NCI-H2196 treated with DMSO at 0.1 percent for 48 hours (cell line): Measurements from ENCODE around the gene MILR1.
"Not testable (repeated sequence)": the region's sequence is repeated elsewhere in the genome, so short reads cannot be mapped to it uniquely, and the experiment has no call there.

Source experiments
- DNase-seq: peaks from one replicate; lab custom pipeline; 2025; ENCODE audit not compliant: unreplicated experiment; lab: John Stamatoyannopoulos, UW

Gene MILR1

GRCh38 chr17:64470625-64471024, 21.7 kb downstream of the MILR1 start:
- DNase-seq: no peak

GRCh38 chr17:64471440-64471839, 22.5 kb downstream of the MILR1 start:
- DNase-seq: no peak

DNA sequence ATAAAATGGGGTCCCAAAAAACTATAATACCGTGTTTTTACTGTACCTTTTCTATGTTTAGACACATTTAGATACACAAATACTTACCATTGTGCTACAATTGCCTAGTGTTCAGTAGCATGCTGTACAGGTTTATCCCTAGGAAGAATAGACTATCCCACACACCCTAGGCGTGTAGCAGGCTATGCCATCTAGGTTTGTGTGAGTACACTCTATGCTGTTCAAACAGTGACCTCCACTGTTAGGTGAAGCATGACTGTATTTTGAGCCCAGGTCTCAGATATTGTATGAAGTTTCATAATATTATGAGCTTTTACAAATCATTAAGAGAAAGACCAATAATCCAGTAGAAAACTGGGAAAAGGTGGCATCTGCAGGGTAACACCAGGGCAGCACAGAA, 23.6 kb downstream of the MILR1 start:
- no peak for DNase-seq

DNA sequence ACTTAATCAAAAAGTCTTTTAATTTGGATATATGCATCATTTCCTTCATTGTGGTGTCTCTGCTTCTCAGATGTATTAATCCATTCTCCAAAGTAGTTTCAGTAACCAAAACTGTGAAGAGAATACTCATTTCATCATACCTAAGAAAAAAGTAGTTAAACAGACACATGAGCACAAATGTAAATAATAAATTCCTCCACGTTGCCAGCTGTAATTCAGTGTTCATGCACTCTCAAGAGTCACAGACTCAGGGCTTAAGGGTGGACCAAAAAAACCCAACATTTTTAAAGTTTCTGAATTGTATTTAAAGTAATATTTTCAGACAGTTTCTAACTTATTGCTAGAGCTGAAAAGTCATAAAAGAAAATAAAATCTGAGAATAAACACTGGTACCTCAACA, 28.9 kb downstream of the MILR1 start:
- DNase-seq: no peak

DNA sequence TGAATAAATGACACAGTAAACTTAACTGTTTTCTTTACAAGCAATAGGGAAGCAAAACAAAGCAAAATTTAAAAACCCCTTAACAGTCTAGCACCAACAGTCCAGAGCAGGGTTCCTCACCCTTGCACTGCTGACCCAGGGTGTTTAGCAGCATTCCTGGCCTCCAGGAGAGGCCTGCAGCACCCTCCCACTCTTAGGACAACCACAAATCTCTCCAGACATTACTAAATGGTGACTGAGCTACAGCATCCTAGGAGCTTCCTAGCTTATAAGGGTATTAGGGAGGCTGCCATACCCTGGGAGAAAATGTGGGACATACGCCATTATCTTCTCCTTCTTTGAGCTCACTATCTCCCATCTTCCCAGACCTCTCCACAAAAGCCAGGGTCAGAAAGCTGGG, 32.0 kb downstream of the MILR1 start:
- no peak for DNase-seq

DNA sequence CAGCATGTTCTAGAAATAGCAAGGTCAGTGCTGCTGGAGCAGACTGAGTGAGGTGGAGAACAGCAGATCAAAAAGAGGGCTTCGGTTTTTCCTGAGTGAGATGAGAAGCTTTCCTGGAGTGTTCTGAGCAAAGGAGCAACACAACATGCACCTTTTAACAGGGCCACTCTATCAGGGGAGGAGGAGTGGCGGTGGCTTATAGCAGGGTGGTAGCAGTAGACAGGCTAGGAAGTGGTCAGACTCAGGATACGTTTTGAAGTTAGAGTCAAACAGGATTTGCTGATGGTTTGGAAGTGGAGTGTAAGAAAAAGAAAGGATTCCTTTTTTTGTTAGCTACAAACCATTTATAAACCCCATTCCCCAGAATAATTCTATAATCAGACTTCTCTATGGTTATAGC, 35.5 kb downstream of the MILR1 start:
- no peak for DNase-seq

DNA sequence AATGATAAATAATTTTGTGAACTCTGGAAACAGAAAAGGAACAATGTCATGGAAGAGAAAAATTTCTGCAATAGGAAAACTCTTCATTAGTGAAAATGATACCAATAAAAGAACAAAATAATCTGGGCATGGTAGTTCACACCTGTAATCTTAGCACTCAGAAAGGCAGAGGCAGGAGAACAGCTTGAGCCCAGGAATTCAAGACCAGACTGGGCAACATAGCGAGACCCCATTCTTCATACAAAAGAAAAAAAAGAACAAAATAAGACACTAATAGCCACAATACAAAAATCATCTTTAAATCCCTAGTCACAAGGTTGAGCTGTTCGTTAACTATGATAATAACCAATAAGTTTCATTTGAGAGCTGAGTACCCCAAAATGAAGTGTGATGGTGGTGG, 39.4 kb downstream of the MILR1 start:
- DNase-seq: no peak

DNA sequence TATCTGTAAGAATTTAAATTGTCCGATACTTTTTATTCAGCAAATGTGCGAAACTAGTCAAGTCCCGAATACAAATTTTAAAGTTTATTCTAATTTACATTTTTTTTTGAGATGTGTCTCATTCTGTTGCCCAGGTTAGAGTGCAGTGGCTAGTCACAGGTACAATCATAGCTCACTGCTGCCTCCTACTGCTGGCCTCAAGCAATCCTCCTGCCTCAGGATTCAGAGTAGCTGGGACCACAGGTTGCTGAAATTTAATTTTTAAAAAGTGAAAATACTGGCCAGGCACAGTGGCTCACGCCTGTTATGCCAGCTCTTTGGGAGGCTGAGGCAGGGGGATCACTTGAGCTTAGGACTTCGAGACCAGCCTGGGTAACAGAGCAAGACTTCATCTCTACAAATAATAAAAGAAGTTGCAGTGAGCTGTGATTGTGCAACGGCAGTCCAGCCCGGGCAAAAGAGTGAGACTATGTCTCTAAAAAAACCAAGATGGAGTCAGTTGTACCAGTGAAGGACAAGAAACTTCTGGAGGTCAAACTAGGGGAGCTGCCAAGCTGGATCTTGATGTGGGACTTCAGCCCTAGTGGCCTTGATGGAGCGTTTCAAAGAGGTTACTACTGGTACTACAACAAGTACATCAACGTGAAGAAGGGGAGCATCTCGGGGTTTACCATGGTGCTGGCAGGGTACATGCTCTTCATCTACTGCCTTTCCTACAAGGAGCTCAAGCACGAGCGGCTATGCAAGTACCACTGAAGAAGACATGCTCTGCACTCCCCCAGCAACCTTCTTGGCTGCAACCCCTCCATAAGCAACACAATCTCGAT, 42.3 kb downstream of the MILR1 start:
- no peak for DNase-seq

DNA sequence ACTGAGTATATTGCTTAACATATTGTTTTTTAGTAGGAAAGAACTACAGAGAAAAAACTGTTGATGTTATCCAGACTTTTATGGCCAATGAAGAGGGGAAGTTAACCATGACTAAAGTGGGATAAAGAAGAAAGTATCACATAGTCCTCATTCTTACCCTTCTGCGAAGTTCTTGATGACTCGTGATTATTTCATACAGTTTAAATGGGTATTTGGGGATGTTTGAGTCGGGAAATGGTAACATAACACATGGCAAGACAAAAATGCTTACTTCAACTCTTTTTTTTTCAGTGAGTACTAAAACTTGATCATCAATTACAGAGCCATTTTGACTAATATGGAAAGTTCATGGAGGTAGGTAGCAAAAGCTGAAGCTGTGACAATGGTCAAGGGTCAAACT, 43.1 kb downstream of the MILR1 start:
- DNase-seq: no peak

- no peak for DNase-seq
Observed at GRCh38 chr17:64492481-64493109, 43.7 kb downstream of the MILR1 start.

DNA sequence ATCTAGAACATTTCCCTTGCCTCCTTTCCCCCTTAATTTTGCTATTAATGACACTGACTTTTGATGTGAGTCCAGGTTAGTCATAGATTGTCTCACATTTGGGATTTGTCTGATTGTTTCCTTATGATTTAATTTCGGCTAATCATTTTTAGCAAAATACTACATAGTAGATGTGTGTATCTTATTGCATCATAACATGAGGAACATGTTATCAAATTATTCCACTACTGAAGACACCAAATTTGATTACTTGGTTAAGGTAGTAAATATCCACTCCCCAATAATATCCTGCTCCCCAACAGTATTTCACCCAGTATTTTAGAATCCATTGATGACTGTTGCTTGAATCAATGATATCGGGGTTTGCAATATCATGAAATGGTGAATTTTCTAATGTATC, 45.2 kb downstream of the MILR1 start:
- DNase-seq: no peak

GRCh38 chr17:64495300-64495699, 46.4 kb downstream of the MILR1 start:
- DNase-seq: not testable (repeated sequence)

DNA sequence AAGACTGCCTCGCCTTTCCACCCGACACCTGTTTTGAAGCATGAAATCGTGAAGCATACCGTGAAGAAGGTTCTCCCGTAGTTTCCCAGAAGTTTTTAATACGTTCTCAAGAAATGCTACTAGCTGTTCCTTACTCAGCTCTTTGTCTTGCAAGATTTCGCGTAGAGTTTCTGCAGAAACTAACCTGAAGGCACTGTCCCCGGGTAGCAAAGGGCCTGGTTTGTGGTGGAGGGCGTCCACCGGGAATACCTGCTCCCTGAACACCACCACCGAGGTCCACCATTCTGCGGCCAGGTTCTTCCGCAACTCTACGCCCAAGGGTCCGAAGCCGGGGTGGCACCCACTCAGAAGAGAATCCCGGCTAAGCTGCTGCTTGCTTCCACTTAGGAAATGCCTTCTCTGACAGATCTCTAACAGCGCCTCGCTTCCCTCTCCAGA, 47.5 kb downstream of the MILR1 start:
- no peak for DNase-seq

GRCh38 chr17:64496786-64497564, 48.1 kb downstream of the MILR1 start, which contains the start of gene POLG2:
TSS of gene POLG2 (minus strand) at chr17:64497054. CDS start at chr17:64496968, 86 bp downstream.
- peak; percentile 66 for DNase-seq

- no peak for DNase-seq
Observed at GRCh38 chr17:64497565-64498035, 48.7 kb downstream of the MILR1 start.

DNA sequence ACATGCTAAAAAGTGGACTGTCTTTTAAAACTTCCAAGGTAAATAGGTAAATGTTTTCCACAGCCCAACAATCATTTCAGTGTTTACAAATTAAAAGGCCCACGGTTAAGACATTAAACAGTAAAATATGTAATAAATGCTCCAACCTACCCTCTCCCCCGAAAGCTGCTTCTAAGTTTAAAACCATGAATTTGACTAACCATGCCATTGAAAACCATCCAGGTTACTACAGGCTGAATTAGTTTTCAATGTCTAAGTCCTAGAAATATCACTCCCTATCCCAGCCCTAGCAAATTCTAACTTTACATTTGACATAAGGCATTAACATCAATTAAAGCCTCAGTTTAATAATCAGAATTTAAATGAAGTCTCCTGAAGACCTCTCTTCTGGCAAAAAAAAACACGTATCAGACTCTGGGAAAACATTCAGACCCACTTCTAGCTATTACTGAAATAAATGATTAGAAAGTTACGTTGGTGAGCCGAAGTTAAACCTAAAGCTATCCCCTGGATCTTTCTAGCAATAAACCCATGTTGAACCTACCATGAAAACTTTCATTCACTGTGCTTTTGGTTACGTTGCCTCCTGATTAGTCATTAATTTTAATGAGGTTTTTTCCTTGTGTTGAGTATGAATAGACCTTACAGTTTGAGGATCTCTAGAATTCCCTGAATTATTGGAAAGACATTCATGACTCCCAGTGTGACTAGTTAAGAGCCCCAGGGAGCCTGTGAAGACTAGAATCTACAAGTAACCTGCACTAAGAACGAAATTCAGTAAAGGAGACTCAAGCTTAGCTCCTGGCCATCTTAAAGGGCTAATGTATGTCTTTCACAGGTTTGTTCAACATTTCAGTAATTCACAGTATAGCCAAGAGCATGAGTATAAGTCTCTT, 49.6 kb downstream of the MILR1 start:
- no peak for DNase-seq

- no peak for DNase-seq
Observed at GRCh38 chr17:64499805-64500486, 51.0 kb downstream of the MILR1 start.

- no peak for DNase-seq
Observed at GRCh38 chr17:64500487-64500859, 51.6 kb downstream of the MILR1 start.

DNA sequence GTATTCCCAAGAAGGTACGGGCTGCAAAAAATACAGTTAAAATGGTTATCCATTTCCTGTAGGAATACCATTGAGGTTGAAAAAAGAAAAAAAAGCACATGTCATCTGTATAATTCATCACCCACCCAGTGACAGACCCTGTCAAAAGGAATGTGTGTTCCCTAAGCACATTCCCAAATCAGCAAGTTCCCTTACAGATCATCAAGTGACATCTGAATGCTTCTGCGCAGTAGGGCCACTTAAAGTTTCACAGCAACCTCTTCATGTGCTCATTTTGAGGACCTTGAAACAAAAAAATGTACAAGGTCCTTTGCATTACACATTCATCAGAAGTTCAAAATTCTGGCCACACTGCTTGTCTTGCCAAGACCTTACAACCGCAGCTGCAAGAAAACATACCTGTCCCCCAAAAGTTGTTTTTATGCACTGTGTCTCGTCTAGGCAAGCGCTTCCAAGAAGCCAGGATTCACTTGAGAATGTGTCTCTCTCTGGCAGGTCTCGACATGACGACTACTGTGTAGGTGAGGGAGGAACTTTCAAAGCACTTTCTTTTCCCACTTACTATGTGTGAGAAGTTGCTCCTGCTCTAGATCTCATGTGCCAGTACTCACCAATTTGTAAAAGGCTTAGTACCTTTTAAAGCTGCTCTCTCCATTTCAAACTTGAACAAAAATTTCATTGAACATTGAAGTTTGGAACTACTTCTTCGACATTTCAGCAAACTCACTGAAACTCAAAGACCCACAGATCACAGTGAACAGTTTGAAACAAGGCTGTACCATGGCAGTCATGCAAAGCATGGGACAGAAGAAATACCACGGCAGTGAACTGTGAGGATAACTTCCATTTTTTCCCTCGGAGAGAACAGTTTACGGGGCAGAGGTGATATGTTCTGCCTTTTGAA, 52.2 kb downstream of the MILR1 start:
- no peak for DNase-seq
